ENCODE data around the gene ZMYM2. TPM values are rescaled to one million over a fixed set of nuclear protein-coding genes. Genes with fewer than 3 reads are reported as not detected.

ZMYM2 gene
- total and polyA plus RNA-seq, 10 of the 15 experiments (the other 5 are each of a cell fraction or from before 2014, with no cell fraction given): 9.5 to 60.4 (median 34.6) TPM

DNA sequence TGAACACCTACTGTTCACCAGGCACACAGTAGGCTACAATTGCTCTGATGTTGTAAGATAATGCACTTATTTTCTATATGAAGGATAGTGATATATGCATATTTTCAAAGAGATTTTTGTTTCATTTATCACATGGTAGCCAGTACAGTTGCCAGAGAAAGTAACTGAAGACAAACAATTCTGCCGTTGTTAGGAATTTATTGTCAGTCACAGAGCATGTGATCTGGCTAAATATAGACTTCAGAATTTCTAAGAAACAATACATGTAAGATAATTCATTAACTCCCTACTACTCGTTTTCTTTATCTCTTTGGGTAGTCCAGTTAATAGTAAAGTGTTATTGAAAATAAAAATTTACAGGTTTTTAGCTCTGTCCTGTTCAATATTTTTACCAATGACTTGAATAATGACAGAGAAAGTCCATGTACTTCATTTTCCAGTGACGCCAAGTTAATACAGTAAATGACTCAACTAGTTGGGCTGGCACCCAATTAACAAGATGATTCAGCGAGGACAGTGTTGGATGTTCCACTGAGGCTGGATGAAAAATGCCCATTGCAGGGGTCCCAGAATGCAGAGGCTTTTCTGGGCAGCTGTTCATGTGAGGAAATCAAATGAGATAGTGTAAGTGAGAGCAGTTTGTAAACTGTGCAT, 166.7 kb downstream of the ZMYM2 start:
- H3K27ac ChIP-seq (ENCODE audit: control insufficient read depth, insufficient read depth): no peak overlapping the region
- H3K9me3 ChIP-seq (replicated peaks; ENCODE audit: control insufficient read depth, insufficient read depth, low read length): no peaks in the 10 kb centered on the region
- H4K20me1 ChIP-seq (ENCODE audit: control insufficient read depth, insufficient read depth): no peaks in the 10 kb centered on the region
- no peak overlapping the region for H3K4me3 ChIP-seq
- H3K27me3 ChIP-seq (replicated peaks in 1 of 2; ENCODE audit: control insufficient read depth in 2 of 2, insufficient read depth in 2 of 2, low read length in 1 of 2): peaks cover 2 to 5% of the 10 kb centered on the region in 2 experiments; a peak in 2 of 4 replicates
- WGBS (ENCODE audit: insufficient coverage, insufficient replicate concordance, low lambda C conversion rate, missing lambda C conversion rate): 36% methylated on average over 4 of the region's 4 CpGs
- no peaks in the 10 kb centered on the region for H3K79me2 ChIP-seq (ENCODE audit: control insufficient read depth, insufficient read depth, low read length)
- SMC1A ChIA-PET (ENCODE audit: uncharacterized antibody, unreplicated experiment): interaction anchor here (0.6 kb wide), 1 partner anchor 138 kb away, joined by 3 read pairs; no protein-coding TSS in a partner anchor
- RAD21 ChIA-PET (ENCODE audit: unreplicated experiment): no interaction called here
- intact Hi-C loops (cut with micrococcal nuclease; ENCODE audit: unreplicated experiment): loop anchor here (5.0 kb wide), 1 partner anchor 37 kb away; the partner anchor contains the start of gene GJA3
- in situ Hi-C loops (cut with MboI): no loop called here
- TF ChIP-seq JUNB (IDR thresholded peaks at IDR 0.05): no peak
- TF ChIP-seq POU2F2 (IDR thresholded peaks at IDR 0.05; ENCODE audit: borderline replicate concordance, low read depth, low read length): no peak
- no peak for TF ChIP-seq BACH1 (IDR thresholded peaks at IDR 0.05; ENCODE audit: borderline replicate concordance)
- no peak for TF ChIP-seq KDM1A (IDR thresholded peaks at IDR 0.05; ENCODE audit: borderline replicate concordance)
- no peak for TF ChIP-seq LARP7 (IDR thresholded peaks at IDR 0.05)
- no peak for TF ChIP-seq SMC3 (IDR thresholded peaks at IDR 0.05; ENCODE audit: borderline replicate concordance, low read length)
- TF ChIP-seq SREBF1 (IDR thresholded peaks at IDR 0.05; ENCODE audit: low read length): no peak
- H3K4me2 ChIP-seq (ENCODE audit: control insufficient read depth, insufficient read depth): no peak overlapping the region
- POLR2A ChIA-PET: no interaction called here
- ATAC-seq (no peak), DNase-seq (ENCODE audit: low read depth, low spot score) (no peak), FAIRE-seq (no peak)
- CTCF ChIA-PET: no interaction called here
- H3K4me1 ChIP-seq (ENCODE audit: control insufficient read depth, insufficient read depth, low read length): no peaks in the 10 kb centered on the region
- H3K9ac ChIP-seq (ENCODE audit: control insufficient read depth, insufficient read depth, low read length): no peak overlapping the region
- no peak overlapping the region for H2AFZ ChIP-seq (ENCODE audit: control insufficient read depth, low read depth, low read length)
- H3K36me3 ChIP-seq (ENCODE audit: control insufficient read depth in 2 of 2, insufficient read depth in 2 of 2, low read length in 1 of 2): no peaks in the 10 kb centered on the region
- BruUV-seq (replicated peaks): no TSS peak

DNA sequence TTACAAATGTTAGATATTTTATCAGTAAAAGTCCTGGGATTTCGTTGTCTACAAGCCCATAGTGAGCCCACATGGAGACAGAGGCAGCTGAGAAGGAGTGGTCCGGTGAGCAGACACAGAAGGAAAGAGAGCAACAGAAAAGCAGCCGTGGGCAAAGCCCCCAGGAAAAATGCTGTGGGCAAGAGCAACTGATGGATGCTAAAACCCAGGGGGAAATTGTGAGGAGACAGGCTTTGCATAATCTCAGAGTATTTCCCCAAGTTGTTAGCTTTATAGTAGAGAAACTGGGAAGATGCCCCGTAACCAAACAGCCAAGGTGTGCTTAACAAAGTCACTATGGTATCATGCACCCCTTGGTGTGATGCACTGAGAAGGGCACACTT, 167.2 kb downstream of the ZMYM2 start:
- Histone ChIP-seq H3K9me3 (replicated peaks; ENCODE audit: control insufficient read depth, insufficient read depth, low read length) (no peaks in the 10 kb centered on the region), H2AFZ (ENCODE audit: control insufficient read depth, low read depth, low read length) (no peak overlapping the region), H3K4me3 (no peak overlapping the region), H3K27ac (ENCODE audit: control insufficient read depth, insufficient read depth) (no peak overlapping the region), H3K36me3 (ENCODE audit: control insufficient read depth in 2 of 2, insufficient read depth in 2 of 2, low read length in 1 of 2) (no peaks in the 10 kb centered on the region), H3K79me2 (ENCODE audit: control insufficient read depth, insufficient read depth, low read length) (no peaks in the 10 kb centered on the region), H4K20me1 (ENCODE audit: control insufficient read depth, insufficient read depth) (no peaks in the 10 kb centered on the region), H3K27me3 (replicated peaks in 1 of 2; ENCODE audit: control insufficient read depth in 2 of 2, insufficient read depth in 2 of 2, low read length in 1 of 2) (peaks cover 2 to 5% of the 10 kb centered on the region in 2 experiments; a peak in 2 of 4 replicates), H3K4me2 (ENCODE audit: control insufficient read depth, insufficient read depth) (no peak overlapping the region), H3K9ac (ENCODE audit: control insufficient read depth, insufficient read depth, low read length) (no peak overlapping the region), H3K4me1 (ENCODE audit: control insufficient read depth, insufficient read depth, low read length) (no peaks in the 10 kb centered on the region)
- ChIA-PET POLR2A (no interaction called here), CTCF (interaction anchor here (0.6 kb wide), 1 partner anchor 99 kb away, joined by 4 read pairs; no protein-coding TSS in a partner anchor), SMC1A (ENCODE audit: uncharacterized antibody, unreplicated experiment) (interaction anchor here (0.6 kb wide), 1 partner anchor 137 kb away, joined by 3 read pairs; no protein-coding TSS in a partner anchor), RAD21 (ENCODE audit: unreplicated experiment) (interaction anchor here (0.6 kb wide), 1 partner anchor 799 kb away, joined by 3 read pairs; no protein-coding TSS in a partner anchor)
- ATAC-seq (no peak), FAIRE-seq (no peak), DNase-seq (ENCODE audit: low read depth, low spot score) (no peak)
- 49% methylated on average over 4 of the region's 4 CpGs for WGBS (ENCODE audit: insufficient coverage, insufficient replicate concordance, low lambda C conversion rate, missing lambda C conversion rate)
- intact Hi-C loops (cut with micrococcal nuclease; ENCODE audit: unreplicated experiment): loop anchor here (5.0 kb wide), 1 partner anchor 37 kb away; the partner anchor contains the start of gene GJA3
- in situ Hi-C loops (cut with MboI): no loop called here
- no TSS peak for BruUV-seq (replicated peaks)
- TF ChIP-seq EZH2 (IDR thresholded peaks at IDR 0.05; ENCODE audit: borderline replicate concordance, control insufficient read depth, low read depth, low read length) (no peak), FOXM1 (IDR thresholded peaks at IDR 0.05; ENCODE audit: low read depth, low read length) (no peak), NR2C2 (IDR thresholded peaks at IDR 0.05; ENCODE audit: borderline replicate concordance, control insufficient read depth, insufficient read length, low read depth) (no peak), MTA2 (IDR thresholded peaks at IDR 0.05; ENCODE audit: low read depth) (no peak), HDGF (IDR thresholded peaks at IDR 0.05) (no peak), BACH1 (IDR thresholded peaks at IDR 0.05; ENCODE audit: borderline replicate concordance) (no peak)
- TF ChIP-seq, protein P1, sequence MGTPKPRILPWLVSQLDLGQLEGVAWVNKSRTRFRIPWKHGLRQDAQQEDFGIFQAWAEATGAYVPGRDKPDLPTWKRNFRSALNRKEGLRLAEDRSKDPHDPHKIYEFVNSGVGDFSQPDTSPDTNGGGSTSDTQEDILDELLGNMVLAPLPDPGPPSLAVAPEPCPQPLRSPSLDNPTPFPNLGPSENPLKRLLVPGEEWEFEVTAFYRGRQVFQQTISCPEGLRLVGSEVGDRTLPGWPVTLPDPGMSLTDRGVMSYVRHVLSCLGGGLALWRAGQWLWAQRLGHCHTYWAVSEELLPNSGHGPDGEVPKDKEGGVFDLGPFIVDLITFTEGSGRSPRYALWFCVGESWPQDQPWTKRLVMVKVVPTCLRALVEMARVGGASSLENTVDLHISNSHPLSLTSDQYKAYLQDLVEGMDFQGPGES (IDR thresholded peaks at IDR 0.05): no peak
- TF ChIP-seq, protein P2, sequence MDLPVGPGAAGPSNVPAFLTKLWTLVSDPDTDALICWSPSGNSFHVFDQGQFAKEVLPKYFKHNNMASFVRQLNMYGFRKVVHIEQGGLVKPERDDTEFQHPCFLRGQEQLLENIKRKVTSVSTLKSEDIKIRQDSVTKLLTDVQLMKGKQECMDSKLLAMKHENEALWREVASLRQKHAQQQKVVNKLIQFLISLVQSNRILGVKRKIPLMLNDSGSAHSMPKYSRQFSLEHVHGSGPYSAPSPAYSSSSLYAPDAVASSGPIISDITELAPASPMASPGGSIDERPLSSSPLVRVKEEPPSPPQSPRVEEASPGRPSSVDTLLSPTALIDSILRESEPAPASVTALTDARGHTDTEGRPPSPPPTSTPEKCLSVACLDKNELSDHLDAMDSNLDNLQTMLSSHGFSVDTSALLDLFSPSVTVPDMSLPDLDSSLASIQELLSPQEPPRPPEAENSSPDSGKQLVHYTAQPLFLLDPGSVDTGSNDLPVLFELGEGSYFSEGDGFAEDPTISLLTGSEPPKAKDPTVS (IDR thresholded peaks at IDR 0.05; ENCODE audit: low read depth, low read length): no peak
